SIG-M5 treated with dmso at 0.1 percent for 504 hours (cell line): ENCODE results near the gene HOXB7.

ENCODE experiments used
- DNase-seq: peaks from one replicate; lab custom pipeline; 2025; ENCODE audit not compliant: unreplicated experiment; lab: John Stamatoyannopoulos, UW

HOXB7 gene

GRCh38 chr17:48583708-48584222 is 27.1 kb downstream of the HOXB7 start:
- no peak for DNase-seq

GRCh38 chr17:48582750-48583069 is 28.1 kb downstream of the HOXB7 start:
- DNase-seq = no peak

GRCh38 chr17:48579760-48580554 is 30.9 kb downstream of the HOXB7 start:
- no peak for DNase-seq

GRCh38 chr17:48579471-48579759 is 31.4 kb downstream of the HOXB7 start:
- no peak for DNase-seq

GRCh38 chr17:48578616-48579470 is 32.0 kb downstream of the HOXB7 start:
- no peak for DNase-seq

GRCh38 chr17:48577946-48578615 is 32.7 kb downstream of the HOXB7 start, which contains the start of gene HOXB4:
Gene HOXB4 (minus strand): TSS chr17:48578350. CDS start chr17:48578319, 31 bp downstream.
- no peak for DNase-seq

GRCh38 chr17:48577330-48577945 is 33.4 kb downstream of the HOXB7 start:
- DNase-seq = no peak

GRCh38 chr17:48576479-48577309 is 34.1 kb downstream of the HOXB7 start:
- no peak for DNase-seq

GRCh38 chr17:48575673-48576478 is 34.9 kb downstream of the HOXB7 start:
- DNase-seq = no peak

- no peak for DNase-seq
Observed at GRCh38 chr17:48575066-48575582, 35.7 kb downstream of the HOXB7 start.

- DNase-seq = no peak
Observed at GRCh38 chr17:48574505-48575065, 36.2 kb downstream of the HOXB7 start.

- no peak for DNase-seq
Observed at GRCh38 chr17:48571826-48572417, 38.9 kb downstream of the HOXB7 start.

- no peak for DNase-seq
Observed at GRCh38 chr17:48571024-48571818, 39.6 kb downstream of the HOXB7 start.

- no peak for DNase-seq
Observed at GRCh38 chr17:48570325-48571023, 40.3 kb downstream of the HOXB7 start.

GRCh38 chr17:48569674-48570324 is 41.0 kb downstream of the HOXB7 start:
- DNase-seq = no peak

- no peak for DNase-seq
Observed at GRCh38 chr17:48569240-48569582, 41.6 kb downstream of the HOXB7 start.
